SK-N-SH treated with all-trans-retinoic acid at 6 μM for 48 hours (cell line): Measurements from ENCODE around the gene ADGRE2.

Experiments
- ATAC-seq: fragments of 200-7000 bp; cut with Tn5 transposase; 3 replicates; pipeline ENCODE4 v1.9.1; 2020; ENCODE audit warnings: mild to moderate bottlenecking, moderate library complexity
- ARNTL ChIP-seq: fragments of 450-650 bp; formaldehyde crosslinking; IDR thresholded peaks from 2 replicates; pipeline ENCODE4 v1.5.0; 2020; ENCODE audit warnings: low read depth, mild to moderate bottlenecking, moderate library complexity, borderline replicate concordance
- BACH2 ChIP-seq: fragments of 250-450 bp; sonication (Bioruptor Pico); IDR thresholded peaks from 2 replicates; pipeline ENCODE4 v1.9.0; 2021; ENCODE audit warnings: mild to moderate bottlenecking, borderline replicate concordance
- CREB5 ChIP-seq: fragments of 250-450 bp; sonication (Bioruptor Pico); IDR thresholded peaks from 2 replicates; pipeline ENCODE4 v1.5.1; 2020; ENCODE audit warnings: low read depth, mild to moderate bottlenecking, moderate library complexity
- CSDC2 ChIP-seq: fragments of 250-450 bp; sonication (Bioruptor Pico); IDR thresholded peaks from 2 replicates; pipeline ENCODE4 v1.5.0; 2020; ENCODE audit warnings: mild to moderate bottlenecking, moderate library complexity
- CSRNP3 ChIP-seq: fragments of 250-450 bp; sonication (Bioruptor Pico); IDR thresholded peaks from 2 replicates; pipeline ENCODE4 v1.5.1; 2021; ENCODE audit warnings: mild to moderate bottlenecking, moderate library complexity
- GLIS3 ChIP-seq: fragments of 250-450 bp; sonication (Bioruptor Pico); IDR thresholded peaks from 2 replicates; pipeline ENCODE4 v1.5.0; 2020; ENCODE audit warnings: mild to moderate bottlenecking, moderate library complexity
- OSR1 ChIP-seq: fragments of 250-450 bp; sonication (Bioruptor Pico); IDR thresholded peaks from 2 replicates; pipeline ENCODE4 v1.8.0; 2022; ENCODE audit warnings: moderate library complexity, mild to moderate bottlenecking, inconsistent platforms
- PATZ1 ChIP-seq: fragments of 250-450 bp; sonication (Bioruptor Pico); IDR thresholded peaks from 2 replicates; pipeline ENCODE4 v1.8.0; 2020; ENCODE audit warnings: mild to moderate bottlenecking, moderate library complexity, borderline replicate concordance
- PPARA ChIP-seq: fragments of 250-450 bp; sonication (Bioruptor Pico); IDR thresholded peaks from 2 replicates; pipeline ENCODE4 v1.5.0; 2020; ENCODE audit warnings: mild to moderate bottlenecking, borderline replicate concordance
- RARB ChIP-seq: fragments of 250-450 bp; sonication (Bioruptor Pico); IDR thresholded peaks from 2 replicates; pipeline ENCODE4 v1.8.0; 2021; ENCODE audit warnings: mild to moderate bottlenecking, moderate library complexity
- TCF4 ChIP-seq: fragments of 250-450 bp; sonication (Bioruptor Pico); IDR thresholded peaks from 2 replicates; pipeline ENCODE4 v1.8.0; 2021; ENCODE audit warnings: mild to moderate bottlenecking, moderate library complexity, borderline replicate concordance
- TOX ChIP-seq: fragments of 250-450 bp; sonication (Bioruptor Pico); IDR thresholded peaks from 2 replicates; pipeline ENCODE4 v1.8.0; 2021; ENCODE audit warnings: mild to moderate bottlenecking, moderate library complexity, borderline replicate concordance
- ZFP3 ChIP-seq: fragments of 250-450 bp; sonication (Bioruptor Pico); IDR thresholded peaks from 2 replicates; pipeline ENCODE4 v1.5.0; 2020; ENCODE audit warnings: mild to moderate bottlenecking, moderate library complexity
- ZFP30 ChIP-seq: fragments of 450-650 bp; formaldehyde crosslinking; IDR thresholded peaks from 2 replicates; pipeline ENCODE4 v1.5.0; 2022; ENCODE audit warnings: mild to moderate bottlenecking, moderate library complexity
- ZNF565 ChIP-seq: fragments of 450-650 bp; formaldehyde crosslinking; conservative IDR thresholded peaks from 2 replicates; pipeline ENCODE4 v1.5.0; 2020; ENCODE audit warnings: low read depth, mild to moderate bottlenecking, moderate library complexity
- ZNF70 ChIP-seq: fragments of 450-650 bp; formaldehyde crosslinking; IDR thresholded peaks from 2 replicates; pipeline ENCODE4 v1.5.0; 2020; ENCODE audit warnings: mild to moderate bottlenecking, moderate library complexity
- ZNF8 ChIP-seq: fragments of 450-650 bp; formaldehyde crosslinking; IDR thresholded peaks from 2 replicates; pipeline ENCODE4 v1.5.0; 2020; ENCODE audit warnings: mild to moderate bottlenecking, moderate library complexity
- TF ChIP-seq, protein P1 (sequence below): fragments of 250-450 bp; sonication (Bioruptor Pico); IDR thresholded peaks from 2 replicates; pipeline ENCODE4 v1.5.0; 2020; ENCODE audit warnings: mild to moderate bottlenecking, moderate library complexity
- TF ChIP-seq, protein P2 (sequence below): fragments of 250-450 bp; sonication (Bioruptor Pico); IDR thresholded peaks from 2 replicates; pipeline ENCODE4 v1.8.0; 2021; ENCODE audit warnings: low read depth, mild to moderate bottlenecking, moderate library complexity, borderline replicate concordance

The ADGRE2 gene

DNA sequence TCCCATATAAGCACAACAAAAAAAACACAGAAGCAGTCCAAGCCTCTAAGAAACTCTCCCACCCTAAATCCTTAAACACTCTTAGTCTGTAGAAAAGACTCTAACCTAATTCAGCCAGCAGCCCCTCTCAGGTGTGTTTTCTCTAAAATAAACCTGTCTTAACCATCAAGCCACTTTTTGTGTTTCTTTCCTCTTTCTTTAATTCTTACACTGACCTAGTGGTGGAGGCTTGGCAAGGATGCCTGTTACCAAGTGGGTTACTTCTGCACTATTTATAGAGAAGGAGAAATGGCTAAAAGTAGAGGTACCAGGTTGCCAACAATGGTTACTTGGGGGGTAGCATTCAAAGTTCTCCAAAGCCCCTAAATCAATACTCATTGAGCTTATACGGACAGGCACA lies 44.8 kb downstream of the ADGRE2 start:
- no peak for TF ChIP-seq ZNF8 (CRISPR knock-in tag)
- no peak for TF ChIP-seq ARNTL (CRISPR knock-in tag)
- no peak for TF ChIP-seq TCF4 (CRISPR knock-in tag)
- TF ChIP-seq, protein P1, sequence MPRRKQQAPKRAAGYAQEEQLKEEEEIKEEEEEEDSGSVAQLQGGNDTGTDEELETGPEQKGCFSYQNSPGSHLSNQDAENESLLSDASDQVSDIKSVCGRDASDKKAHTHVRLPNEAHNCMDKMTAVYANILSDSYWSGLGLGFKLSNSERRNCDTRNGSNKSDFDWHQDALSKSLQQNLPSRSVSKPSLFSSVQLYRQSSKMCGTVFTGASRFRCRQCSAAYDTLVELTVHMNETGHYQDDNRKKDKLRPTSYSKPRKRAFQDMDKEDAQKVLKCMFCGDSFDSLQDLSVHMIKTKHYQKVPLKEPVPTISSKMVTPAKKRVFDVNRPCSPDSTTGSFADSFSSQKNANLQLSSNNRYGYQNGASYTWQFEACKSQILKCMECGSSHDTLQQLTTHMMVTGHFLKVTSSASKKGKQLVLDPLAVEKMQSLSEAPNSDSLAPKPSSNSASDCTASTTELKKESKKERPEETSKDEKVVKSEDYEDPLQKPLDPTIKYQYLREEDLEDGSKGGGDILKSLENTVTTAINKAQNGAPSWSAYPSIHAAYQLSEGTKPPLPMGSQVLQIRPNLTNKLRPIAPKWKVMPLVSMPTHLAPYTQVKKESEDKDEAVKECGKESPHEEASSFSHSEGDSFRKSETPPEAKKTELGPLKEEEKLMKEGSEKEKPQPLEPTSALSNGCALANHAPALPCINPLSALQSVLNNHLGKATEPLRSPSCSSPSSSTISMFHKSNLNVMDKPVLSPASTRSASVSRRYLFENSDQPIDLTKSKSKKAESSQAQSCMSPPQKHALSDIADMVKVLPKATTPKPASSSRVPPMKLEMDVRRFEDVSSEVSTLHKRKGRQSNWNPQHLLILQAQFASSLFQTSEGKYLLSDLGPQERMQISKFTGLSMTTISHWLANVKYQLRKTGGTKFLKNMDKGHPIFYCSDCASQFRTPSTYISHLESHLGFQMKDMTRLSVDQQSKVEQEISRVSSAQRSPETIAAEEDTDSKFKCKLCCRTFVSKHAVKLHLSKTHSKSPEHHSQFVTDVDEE (CRISPR knock-in tag) = no peak
- ATAC-seq = no peak

DNA sequence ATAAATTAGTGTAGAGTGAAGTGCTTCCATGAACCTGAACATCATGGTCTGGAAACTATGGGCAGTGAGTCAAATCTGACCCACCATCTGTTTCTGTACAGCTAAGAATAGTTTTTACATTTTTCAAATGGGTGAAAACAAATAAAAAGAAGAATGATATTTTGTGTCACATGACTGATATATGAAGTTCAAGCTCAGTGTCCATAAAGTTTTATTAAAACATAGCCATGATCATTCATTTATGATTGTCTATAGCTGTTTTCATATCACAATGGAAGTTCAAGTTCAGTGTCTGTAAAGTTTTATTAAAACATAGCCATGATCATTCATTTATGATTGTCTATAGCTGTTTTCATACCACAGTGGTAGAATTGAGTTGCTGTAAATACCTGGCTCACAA lies 45.9 kb downstream of the ADGRE2 start:
- no peak for ATAC-seq
- TF ChIP-seq ZNF565 (no peak), ZFP3 (CRISPR knock-in tag) (no peak), ARNTL (CRISPR knock-in tag) (no peak), OSR1 (CRISPR knock-in tag) (no peak), TCF4 (CRISPR knock-in tag) (no peak), ZFP30 (no peak), RARB (CRISPR knock-in tag) (no peak), BACH2 (CRISPR knock-in tag) (no peak), CSDC2 (CRISPR knock-in tag) (no peak), PPARA (no peak)
- TF ChIP-seq, protein P2, sequence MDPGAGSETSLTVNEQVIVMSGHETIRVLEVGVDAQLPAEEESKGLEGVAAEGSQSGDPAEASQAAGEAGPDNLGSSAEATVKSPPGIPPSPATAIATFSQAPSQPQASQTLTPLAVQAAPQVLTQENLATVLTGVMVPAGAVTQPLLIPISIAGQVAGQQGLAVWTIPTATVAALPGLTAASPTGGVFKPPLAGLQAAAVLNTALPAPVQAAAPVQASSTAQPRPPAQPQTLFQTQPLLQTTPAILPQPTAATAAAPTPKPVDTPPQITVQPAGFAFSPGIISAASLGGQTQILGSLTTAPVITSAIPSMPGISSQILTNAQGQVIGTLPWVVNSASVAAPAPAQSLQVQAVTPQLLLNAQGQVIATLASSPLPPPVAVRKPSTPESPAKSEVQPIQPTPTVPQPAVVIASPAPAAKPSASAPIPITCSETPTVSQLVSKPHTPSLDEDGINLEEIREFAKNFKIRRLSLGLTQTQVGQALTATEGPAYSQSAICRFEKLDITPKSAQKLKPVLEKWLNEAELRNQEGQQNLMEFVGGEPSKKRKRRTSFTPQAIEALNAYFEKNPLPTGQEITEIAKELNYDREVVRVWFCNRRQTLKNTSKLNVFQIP = no peak

GRCh38 chr19:14731200-14731599 lies 47.2 kb downstream of the ADGRE2 start:
- no peak for ATAC-seq
- TF ChIP-seq, protein P1 (CRISPR knock-in tag) = no peak
- no peak for TF ChIP-seq CSRNP3
- no peak for TF ChIP-seq TCF4 (CRISPR knock-in tag)

DNA sequence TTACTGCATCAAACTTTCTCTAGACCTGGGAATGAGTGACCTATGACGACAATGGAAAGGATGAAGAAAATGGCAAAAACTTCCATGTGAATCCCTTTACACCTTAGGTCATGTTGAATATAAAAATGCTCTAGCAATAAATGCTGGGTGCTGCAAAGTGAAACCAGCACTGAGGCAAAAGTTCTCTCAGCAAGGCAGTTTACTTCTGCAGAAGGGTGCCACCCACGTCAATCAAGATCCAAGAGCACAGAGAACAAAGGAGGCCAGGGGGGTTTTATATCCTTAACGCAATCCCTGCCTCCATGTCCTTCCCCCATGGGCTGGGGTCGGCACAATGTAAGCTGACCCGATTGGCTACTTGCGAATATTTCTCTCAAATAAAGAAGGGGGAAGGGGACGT lies 49.8 kb downstream of the ADGRE2 start:
- no peak for ATAC-seq
- TF ChIP-seq OSR1 (CRISPR knock-in tag) (no peak), CREB5 (CRISPR knock-in tag) (no peak), TCF4 (CRISPR knock-in tag) (no peak), GLIS3 (CRISPR knock-in tag) (no peak), ZNF70 (CRISPR knock-in tag) (no peak), ARNTL (CRISPR knock-in tag) (no peak), RARB (CRISPR knock-in tag) (no peak), PATZ1 (CRISPR knock-in tag) (no peak), BACH2 (CRISPR knock-in tag) (no peak), ZFP30 (no peak), PPARA (no peak), CSRNP3 (no peak), TOX (no peak)
- TF ChIP-seq, protein P2 = no peak
